Medulla oblongata (tissue), 1 donor: Measurements from ENCODE around the gene SH3BP4.
"Not testable (repeated sequence)": the region's sequence is repeated elsewhere in the genome, so short reads cannot be mapped to it uniquely, and the experiment has no call there.

Experiments
- DNase-seq: peaks from one replicate; pipeline ENCODE4 v3.0.0-alpha.2; 2015; ENCODE audit errors: extremely low spot score

The SH3BP4 gene

DNA sequence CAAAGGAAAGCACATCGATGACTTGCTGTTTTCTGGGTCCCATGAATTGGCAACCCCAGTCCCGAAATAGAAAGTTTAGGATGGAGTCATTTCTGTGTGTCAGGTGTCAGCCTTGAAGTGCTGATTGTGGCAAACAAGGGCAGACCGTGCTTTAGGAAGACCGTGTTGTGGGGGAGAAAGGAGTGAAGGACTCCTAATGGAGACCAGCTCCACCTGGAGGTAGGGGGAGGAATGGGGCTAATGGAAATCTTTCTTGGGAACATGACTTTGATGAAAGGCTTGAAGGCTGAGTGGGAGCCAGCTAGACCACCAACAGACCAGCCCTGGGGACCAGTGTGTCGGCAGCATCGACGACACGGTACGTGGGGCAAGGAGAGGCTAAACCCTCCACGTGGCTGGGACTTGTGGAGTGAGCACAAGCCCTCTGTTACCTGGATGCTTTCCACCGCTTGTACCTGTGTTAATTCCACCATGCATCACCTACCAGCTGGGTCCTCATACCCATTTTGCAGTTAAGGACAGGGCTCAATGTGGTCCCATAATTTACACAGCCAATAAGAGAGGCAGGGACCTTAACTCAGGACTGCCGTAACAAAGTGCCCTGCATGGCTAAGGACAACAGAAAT is 104.2 kb downstream of the SH3BP4 start:
- peak; percentile 56 for DNase-seq

DNA sequence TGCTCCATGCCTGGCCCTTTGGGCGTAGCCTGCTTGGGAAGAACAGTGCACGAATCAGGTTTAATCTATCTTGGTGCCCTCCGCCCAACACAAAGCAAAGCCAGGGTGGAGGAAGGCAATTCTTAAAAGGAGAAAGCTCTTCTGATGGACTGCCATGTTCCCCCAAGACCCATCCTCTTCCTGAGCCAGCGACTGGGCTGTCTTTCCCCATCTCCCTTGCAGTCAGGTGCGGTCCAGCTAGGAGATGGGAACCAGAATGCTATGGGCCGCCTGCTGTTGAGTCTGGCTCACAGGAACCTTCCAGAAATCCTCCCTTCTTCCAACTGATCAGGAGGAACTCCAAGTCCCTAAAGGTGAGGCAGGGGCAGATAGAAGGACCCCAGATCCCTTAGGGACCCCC is 105.0 kb downstream of the SH3BP4 start:
- no peak for DNase-seq

DNA sequence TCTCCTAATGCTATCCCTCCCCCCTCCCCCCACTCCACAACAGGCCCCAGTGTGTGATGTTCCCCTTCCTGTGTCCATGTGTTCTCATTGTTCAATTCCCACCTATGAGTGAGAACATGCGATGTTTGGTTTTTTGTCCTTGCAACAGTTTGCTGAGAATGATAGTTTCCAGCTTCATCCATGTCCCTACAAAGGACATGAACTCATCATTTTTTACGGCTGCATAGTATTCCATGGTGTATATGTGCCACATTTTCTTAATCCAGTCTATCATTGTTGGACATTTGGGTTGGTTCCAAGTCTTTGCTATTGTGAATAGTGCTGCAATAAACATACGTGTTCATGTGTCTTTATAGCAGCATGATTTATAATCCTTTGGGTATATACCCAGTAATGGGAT is 105.8 kb downstream of the SH3BP4 start:
- not testable (repeated sequence) for DNase-seq

DNA sequence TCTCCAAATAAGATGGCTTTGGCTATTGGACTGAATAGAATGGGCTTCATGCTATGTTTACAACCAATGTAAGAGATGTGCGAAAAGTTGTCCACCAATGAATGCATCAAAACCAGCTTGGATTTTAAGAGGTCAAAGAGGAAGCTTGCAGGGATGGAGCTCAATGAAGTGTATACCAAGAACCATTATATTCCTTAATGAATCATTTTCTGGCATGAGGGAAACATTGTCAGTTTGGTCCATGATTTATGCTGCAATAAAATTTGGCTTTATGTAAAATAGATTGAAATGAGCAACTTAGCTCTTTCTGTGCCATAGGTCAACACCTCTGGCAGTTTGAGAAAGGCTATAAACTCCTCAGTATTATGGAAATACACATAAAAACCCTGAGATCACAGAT is 107.3 kb downstream of the SH3BP4 start:
- DNase-seq = no peak

DNA sequence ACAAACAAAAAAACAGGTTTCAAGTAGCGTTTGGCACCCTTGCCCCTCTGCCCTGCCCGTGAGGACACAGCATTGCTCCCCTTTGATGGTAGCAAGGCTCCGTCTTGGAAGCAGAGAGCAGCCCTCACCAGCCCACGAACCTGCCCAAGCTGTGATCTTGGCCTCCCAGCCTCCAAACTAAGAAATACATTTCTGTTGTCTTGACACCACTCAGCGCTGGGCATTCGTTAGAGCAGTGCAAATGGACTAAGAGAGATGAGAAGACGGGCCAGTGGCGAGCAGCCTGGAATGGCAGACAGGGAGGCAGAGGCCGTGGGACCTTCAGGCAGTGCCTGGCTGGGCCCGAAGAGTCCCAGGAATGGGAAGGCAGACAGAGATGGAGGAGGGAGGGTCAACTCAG is 109.8 kb downstream of the SH3BP4 start:
- DNase-seq = no peak

DNA sequence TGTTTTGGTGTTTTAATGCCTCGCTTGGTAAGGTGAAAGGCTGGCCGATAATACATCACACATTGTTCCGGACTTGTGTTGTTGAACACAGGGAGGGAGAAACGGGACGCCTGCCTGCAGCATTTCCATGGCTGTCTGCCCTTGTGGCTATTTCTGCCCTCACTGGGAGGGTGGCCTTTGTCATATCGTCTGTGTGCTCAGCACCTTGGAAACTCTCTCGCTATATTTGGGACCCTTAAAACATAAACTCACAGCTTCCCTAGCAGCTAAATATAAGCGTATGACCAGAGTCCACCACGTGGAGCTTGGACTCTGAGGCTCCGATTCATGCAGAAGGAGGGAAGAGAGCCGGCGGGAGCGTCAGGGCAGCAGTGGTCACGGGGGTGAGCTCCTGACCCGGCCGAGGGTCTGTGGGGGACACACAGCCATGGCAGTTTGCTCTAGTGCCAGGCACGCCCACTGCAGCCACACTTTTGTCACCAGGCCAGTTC is 111.7 kb downstream of the SH3BP4 start:
- DNase-seq = no peak

DNA sequence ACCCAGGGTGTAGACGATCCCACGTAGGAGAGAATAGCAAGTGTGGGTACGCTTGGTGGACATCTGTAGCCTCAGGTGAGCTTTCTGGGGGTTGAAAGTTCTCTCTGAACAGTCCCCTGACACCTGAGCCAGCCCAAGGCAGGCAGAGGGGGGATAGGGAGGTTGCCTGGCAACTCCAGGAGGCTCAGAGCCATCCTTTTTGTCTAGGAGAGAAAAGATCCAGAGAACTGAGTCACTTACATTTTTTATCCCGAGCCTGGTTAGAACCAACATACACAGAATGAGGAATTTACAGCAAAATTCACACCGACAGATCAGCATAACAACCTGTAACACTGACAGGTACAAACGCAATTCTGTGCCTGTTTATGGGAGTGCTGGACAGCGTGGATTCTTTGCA is 113.2 kb downstream of the SH3BP4 start:
- no peak for DNase-seq

DNA sequence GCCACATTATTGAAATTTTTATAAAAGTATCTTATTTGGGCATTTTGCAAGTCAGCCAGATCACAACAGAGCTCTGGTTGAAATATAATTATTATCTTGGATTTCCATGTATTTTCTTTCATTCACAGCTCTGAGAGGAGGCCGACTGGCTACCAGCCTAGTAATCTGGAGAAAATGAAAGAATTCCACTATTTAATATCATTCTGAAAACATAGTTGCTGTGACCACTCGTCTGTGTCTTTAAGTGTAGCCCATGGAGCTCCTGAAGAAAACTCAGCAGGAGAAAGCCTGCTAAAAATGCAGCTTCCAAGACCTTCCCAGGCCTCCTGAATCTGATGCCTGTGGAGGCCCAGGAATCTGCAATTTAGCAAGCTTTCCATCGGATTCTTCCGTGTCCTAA is 114.7 kb downstream of the SH3BP4 start:
- DNase-seq = no peak

DNA sequence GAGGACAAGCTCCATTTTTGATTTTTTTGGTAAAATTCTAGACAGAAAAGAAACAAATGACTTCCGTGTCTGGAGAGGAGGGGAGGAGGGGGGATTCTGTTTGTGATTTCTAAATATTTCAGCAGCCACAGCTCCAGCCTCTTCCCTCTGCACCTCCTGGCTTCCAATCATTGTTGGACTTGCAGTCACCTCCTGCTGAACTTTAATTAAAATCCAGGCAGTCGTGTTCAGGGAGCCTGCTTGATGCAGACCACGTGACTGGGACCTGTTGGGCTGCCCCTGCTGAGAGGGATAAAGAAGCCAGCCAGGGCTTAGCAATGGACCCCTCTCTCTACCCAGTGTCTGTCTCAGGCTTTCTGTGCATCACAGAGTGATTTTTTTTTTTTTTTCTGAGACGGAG is 115.1 kb downstream of the SH3BP4 start:
- DNase-seq = no peak

DNA sequence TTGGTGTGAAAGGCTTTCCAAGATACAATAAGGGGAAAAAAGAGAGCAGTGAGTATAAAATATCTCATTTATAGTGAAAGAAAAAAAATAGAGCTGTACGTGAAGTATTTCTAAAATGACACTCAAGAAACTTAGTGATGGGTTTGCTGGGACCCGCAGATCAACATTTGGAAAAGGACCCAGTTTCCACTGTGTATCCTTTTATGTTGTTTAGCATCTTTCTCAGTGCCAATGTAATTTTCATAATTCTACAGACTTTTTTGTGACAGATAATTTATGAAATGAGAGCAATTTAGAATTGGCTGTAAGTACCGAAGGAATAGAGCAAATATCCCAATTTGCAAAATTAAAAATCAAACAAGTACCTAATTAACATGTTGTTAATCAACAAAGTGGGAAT is 116.9 kb downstream of the SH3BP4 start:
- no peak for DNase-seq

DNA sequence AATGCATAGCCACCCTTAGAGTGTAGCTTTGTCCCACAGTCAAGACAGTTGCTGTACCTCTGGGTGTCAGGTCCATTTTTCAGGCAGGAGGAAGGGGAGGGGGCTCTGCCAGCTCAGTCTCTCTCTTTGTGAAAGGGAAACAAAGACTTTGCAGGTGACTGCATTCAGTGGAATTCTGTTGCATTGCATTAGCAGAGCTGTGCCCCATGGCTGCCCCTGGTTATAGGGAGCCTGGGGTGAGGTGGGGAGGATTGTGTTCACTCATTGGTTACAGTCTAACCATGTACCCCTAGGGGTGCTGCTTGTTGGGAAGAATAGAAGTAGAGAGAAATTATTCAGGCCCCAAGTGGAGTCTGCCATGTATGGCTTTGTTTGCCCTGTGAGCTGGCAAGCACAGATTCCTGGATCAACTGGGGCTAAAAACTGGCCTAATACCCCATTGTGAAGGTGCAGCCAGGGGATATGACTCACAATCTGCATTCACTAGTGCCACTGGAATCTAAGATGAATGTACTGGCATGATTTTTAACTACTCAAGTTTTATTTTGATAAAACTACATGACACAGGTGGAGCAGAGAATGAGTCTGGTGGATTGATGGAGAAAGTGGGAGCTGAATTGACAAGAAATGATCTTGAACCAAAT is 118.4 kb downstream of the SH3BP4 start:
- no peak for DNase-seq

DNA sequence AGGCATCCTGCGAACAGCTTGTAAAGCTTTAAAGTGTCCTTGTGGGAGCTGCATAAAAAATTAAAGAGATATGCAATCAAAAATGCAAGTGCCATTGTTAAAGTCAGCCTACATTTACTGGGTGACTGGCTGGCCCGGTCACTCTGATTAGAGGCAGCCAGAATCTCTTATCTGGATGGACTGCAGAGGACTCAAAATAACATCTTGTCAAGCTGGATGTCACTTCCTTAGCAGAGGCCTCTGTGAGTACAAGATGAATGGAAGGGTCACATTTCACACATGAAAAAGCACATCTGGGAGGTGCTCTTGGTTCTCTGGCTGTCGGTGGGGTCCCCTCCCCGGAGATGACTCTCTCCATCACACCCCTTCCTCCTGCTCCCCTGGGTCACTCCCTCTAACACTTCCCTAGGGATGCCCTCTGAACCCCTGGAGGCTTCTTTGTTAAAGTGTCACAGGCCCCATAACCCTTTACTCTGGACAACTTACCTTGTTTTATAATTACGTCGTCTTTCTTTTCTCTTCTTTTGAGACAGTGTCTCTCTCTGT is 122.1 kb downstream of the SH3BP4 start:
- DNase-seq = no peak

DNA sequence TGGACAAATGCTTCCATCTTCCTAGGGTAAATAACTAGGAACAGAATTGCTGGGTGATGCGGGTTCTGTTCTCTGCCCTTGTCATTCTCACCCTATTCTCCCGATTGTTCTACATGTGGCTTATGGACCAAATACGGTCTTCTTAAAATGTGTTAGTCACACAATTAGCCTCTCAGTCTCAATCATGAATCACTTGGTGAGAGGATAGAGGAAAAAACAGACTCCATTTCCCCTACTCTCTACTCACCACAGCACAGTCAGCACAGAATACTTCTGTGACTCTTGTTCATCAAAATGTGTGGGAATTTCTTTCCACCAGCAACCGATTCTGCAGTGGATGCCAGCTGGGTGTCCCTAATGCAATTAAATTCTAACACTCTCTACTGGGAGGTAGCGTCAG is 125.2 kb downstream of the SH3BP4 start:
- DNase-seq = no peak

DNA sequence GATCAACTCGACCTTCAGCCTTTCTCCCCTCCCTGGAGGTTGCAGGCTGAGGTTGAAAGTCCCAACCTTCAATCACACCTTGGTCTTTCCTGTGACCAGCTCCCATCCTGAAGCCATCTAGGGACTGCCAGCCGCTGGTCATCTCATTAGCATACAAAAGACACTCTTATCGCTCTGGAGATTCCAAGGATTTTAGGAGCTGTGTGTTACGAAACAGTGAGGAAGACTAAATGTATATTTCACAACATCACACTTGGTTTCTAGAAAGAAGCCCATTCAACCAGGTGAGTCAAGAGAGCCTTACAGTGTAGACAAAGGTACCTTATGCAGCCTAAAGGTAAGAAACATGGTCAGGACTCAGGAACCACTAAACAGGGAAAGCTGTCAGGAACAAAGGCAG is 126.4 kb downstream of the SH3BP4 start:
- DNase-seq = no peak

DNA sequence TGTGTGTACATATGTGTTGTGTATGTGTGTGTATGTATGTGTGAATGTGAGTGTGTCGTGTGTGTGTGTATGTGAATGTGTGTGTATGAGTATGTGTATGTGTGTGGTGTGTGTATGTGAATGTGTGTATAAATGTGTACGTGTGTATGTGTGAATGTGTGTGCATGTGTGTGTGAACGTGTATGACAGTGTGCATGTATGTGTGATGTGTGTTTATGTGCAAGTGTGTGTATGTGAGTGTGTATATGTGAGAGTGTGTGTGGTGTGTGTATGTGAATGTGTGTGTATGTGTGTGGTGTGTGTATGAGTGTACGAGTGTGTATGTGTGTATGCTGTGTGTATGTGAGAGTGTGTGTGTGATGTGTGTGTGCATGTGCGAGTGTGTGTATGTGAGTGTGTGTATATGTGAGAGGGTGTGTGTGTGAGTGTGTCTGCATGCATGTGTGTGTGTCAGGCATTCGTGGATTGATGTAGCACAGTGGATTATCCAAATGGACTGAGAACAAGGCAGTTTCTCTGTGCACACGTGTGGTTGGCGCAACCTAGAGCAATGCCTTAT is 127.2 kb downstream of the SH3BP4 start:
- no peak for DNase-seq

DNA sequence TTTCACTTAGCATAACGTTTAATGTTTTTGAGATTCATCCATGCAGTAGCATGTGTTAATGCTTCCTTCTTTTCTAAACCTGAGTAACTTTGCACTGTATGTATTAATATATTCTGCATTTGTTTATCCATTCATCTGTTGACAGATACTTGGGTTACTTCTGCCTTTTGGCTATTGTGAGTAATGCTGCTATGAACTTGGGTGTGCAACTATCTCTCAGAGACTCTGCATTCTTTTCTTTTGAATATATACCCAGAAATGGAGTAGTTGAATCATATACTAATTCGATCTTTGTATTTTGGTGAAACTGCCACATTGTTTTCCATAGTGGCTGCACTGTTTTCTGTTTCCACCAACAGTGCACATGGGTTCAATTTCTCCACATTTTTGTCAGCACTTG is 128.3 kb downstream of the SH3BP4 start:
- DNase-seq = no peak

DNA sequence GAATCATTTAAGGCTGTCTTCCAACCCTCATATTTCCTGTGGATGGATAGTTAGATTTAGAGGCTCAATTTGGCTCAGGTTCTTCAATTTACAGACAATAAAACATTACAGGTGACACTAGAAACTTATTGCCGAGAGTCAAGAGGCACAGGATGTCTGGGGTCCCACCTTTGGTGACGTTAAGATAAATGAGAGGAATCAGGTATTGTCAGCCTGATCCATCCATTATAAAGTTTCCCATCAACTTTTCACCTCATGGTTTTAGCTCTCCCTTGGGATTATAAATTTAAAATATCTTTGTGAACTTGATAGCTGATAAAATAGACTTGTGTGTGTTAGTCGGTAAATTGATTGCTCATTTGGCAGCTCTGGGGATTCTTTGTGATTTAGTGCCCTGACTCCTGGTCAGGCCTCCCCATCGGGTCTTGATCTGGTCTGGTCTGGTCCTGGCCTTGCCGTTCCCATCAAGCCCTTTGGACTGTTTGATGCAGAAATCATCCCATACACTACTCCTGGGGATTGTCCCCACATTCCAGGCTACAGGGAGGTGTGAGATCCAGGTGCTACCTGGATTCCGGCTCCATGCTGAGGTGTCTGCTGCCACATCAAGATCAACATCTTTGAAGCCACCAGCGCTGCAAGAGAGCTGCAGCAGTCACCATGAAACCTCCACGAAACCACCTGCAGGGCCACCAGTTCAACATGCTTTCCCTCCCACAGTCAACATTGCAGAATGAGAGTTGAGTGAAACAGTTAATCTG is 130.9 kb downstream of the SH3BP4 start:
- no peak for DNase-seq

DNA sequence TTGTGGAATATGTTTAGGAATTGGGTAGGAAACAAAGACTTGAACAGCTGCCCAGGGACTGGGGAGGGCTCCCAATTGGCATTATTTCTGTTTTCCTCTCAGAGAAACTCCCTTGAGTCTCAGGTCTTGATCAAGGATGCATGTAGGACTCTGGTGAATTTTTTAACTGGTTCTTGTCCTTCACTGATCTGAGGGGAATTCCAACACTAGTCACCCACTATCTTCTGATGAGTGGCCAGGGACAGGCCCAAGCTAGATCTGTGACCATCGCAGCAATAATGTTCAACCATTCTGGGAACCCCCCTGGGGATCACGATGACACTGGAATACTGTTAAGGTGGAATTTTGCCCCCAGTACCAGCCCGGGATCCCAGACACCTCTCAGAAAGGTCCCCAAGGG is 132.0 kb downstream of the SH3BP4 start:
- DNase-seq = no peak

DNA sequence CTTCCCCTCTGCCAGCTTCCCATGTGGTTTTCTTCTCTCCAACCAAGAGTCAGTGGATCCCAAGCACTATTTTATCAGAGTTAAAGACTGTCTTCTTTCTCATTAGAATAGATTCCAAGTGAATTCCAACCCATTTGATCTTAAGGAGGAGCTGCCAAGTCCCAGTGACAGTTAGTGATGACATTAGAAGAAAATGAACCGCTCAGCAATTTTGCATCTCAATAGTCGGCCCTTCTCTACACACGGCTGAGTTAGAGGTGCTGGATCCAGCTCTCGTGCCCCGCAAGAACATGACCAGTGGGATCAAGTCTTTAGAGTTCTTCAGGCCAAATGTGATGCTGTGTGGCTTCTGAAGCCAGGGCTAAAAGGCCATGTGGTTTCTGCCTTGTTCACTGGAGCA is 132.6 kb downstream of the SH3BP4 start:
- no peak for DNase-seq

DNA sequence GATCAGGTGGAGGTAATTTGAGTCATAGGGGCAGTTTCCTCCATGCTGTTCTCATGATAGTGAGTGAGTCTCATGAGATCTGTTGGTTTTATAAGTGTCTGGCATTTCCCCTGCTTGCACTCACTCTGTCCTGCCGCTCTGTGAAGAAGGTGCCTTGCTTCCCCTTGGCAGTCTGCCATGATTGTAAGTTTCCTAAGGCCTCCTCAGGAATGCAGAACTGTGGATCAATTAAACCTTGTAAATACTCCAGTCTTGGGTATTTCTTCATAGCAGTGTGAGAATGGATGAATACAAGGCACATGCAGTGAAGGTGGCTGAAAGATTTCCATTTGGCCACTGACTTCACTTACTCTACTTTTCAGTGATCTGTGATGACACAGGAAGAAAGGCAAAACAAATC is 133.7 kb downstream of the SH3BP4 start:
- no peak for DNase-seq

DNA sequence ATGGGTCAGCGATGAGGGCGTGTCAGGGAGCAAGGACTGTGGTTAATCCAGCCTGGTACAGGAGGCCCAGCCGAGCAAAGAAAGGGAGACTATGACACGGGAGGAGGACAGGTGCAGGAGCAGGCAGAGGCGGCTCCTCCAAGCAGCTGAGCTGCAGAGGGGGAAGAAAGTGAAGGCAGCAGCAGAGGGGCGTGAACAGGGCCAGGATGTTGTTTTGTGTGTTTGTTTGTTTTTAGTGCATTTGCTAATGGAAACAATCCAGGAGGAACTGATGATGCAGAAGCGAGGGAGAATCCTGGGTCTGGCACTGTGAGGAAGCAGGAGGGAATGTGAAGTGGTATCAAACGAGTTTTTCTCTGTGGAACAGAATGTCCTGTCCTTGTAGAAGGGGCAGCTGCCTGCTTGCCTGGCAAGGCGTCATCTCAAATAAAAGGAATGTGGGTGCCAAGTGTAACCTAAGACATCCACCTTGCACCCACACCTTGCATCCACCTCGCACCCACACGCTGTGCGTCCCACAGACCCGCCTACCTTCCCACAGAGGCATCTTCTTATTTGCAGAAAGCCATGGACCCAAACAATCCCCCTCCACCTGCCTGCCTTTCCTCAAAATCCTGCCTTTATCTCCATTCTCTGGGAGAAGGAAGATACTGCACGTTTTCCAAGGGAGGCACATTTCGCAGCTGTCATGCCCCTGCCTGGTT is 134.8 kb downstream of the SH3BP4 start:
- DNase-seq = no peak
